Cardiac muscle cell (in vitro differentiated cells and primary cell): Measurements from ENCODE around the gene AP4S1. TPM values are rescaled to one million over a fixed set of nuclear protein-coding genes. Genes with fewer than 3 reads are reported as not detected.
A peak's percentile ranks its signal among the peaks of the same experiment; 100 is the strongest.

Experiments
- DNase-seq, 2 donors: peaks; one replicate each; pipeline versions ENCODE4 v3.0.0 to v3.0.0-alpha.2; 2010 to 2017; ENCODE audit warnings: low read depth in 1 of 2, low spot score in 1 of 2
- H3K27ac ChIP-seq: fragments of 200-600 bp; sonication (generic); 2 replicates; pipeline ENCODE4 v1.5.1; 2016
- H3K27me3 ChIP-seq: fragments of 200-600 bp; sonication (generic); 2 replicates; pipeline ENCODE4 v1.6.0; 2016; ENCODE audit warnings: control low read depth
- H3K36me3 ChIP-seq: fragments of 200-600 bp; sonication (generic); 2 replicates; pipeline ENCODE4 v1.5.1; 2016; ENCODE audit warnings: control low read depth
- H3K4me1 ChIP-seq: fragments of 200-600 bp; sonication (generic); 2 replicates; pipeline ENCODE4 v1.8.1; 2017; ENCODE audit warnings: low read depth, mild to moderate bottlenecking, mixed run types
- H3K4me3 ChIP-seq: fragments of 200-600 bp; sonication (generic); 2 replicates; pipeline ENCODE4 v1.5.1; 2016; ENCODE audit warnings: mild to moderate bottlenecking
- H3K9me3 ChIP-seq: fragments of 200-600 bp; sonication (generic); 2 replicates; pipeline ENCODE4 v1.5.1; 2017; ENCODE audit warnings: low read depth, mild to moderate bottlenecking, control low read depth
- polyA plus RNA-seq: library from polyadenylated mRNA; unstranded; fragments of >200 nt; fragmentation: Nextera tagmentation; extraction: Ambion mirVana; gene quantifications from 2 replicates; pipeline ENCODE4 v1.2.1, GENCODE V29; 2016
- total RNA-seq: library from RNA; depleted of rRNA; stranded (reverse); fragments of >200 nt; gene quantifications from 2 replicates; pipeline ENCODE4 v1.2.3, GENCODE V29; 2016
- TF ChIP-seq, protein P1 (sequence below): IDR thresholded peaks from 2 replicates; pipeline ENCODE4 v1.5.1; 2012; ENCODE audit warnings: low read depth, mild to moderate bottlenecking, low read length

The AP4S1 gene
- total and polyA plus RNA-seq, 2 experiments from 2014 or later, result 8.2 to 10.5 TPM

DNA sequence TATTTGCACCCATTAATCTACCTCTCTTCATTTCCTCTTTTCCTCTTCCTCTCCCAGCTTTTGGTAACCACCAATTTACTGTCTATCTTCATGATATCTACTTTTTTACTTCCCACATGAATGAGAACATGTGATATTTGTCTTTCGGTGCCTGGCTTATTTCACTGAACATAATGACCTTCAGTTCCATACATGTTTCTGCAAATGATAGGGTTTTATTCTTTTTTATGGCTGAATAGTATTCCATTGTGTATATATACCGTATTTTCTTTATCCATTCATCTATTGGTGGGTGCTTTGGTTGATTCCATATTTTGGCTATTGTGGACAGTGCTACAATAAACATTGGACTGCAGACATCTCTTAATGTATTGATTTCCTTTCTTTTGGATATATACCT lies 49.7 kb downstream of the AP4S1 start:
- TF ChIP-seq, protein P1, sequence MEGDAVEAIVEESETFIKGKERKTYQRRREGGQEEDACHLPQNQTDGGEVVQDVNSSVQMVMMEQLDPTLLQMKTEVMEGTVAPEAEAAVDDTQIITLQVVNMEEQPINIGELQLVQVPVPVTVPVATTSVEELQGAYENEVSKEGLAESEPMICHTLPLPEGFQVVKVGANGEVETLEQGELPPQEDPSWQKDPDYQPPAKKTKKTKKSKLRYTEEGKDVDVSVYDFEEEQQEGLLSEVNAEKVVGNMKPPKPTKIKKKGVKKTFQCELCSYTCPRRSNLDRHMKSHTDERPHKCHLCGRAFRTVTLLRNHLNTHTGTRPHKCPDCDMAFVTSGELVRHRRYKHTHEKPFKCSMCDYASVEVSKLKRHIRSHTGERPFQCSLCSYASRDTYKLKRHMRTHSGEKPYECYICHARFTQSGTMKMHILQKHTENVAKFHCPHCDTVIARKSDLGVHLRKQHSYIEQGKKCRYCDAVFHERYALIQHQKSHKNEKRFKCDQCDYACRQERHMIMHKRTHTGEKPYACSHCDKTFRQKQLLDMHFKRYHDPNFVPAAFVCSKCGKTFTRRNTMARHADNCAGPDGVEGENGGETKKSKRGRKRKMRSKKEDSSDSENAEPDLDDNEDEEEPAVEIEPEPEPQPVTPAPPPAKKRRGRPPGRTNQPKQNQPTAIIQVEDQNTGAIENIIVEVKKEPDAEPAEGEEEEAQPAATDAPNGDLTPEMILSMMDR, result no peak
- Histone ChIP-seq H3K4me3 (no peak overlapping the region), H3K36me3 (no peaks in the 10 kb centered on the region), H3K9me3 (no peaks in the 10 kb centered on the region), H3K4me1 (no peaks in the 10 kb centered on the region), H3K27ac (no peak overlapping the region), H3K27me3 (no peaks in the 10 kb centered on the region)
- DNase-seq, result no peak

DNA sequence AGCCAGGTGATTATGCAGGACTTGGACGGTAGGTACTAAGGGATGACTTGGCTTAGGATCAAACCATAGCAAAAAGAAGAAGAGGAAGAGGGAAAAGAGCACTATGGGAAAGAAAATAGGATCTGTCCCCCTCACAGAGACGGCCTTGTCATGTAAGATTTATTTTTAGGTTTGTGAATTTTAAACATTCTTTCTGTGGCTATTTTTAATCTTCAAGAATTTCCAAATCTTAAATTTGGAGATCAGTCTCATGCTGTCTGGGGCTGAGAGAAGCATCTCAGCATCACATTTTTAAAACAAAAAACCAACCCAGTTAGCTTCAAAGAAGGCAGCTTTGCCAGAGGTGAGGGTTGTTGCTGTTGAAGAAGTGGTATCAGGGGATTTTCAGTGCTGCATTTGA lies 53.3 kb downstream of the AP4S1 start:
- DNase-seq, result no peak
- Histone ChIP-seq H3K36me3 (no peaks in the 10 kb centered on the region), H3K4me3 (no peak overlapping the region)

DNA sequence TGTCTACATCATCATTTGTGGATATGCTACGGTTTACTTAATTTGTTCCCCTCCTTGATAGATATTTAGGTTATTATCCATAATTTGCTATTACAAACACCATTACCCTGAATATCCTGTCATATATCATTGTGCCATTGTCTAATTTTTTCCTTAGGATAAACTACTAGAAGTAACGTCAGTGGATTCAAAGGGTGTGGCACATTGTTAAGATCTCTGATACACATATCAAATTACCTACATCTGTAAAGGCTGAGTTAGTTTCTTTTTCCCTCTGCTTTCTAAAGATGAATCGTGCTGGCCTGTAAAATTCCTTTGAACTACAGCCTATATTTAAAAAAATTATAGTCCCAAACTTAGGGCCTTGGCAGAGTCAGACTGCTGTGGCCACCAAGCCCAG lies 54.6 kb downstream of the AP4S1 start:
- Histone ChIP-seq H3K27ac (no peak overlapping the region), H3K27me3 (no peaks in the 10 kb centered on the region), H3K4me1 (no peaks in the 10 kb centered on the region), H3K4me3 (no peak overlapping the region), H3K36me3 (no peaks in the 10 kb centered on the region), H3K9me3 (no peaks in the 10 kb centered on the region)
- no peak for DNase-seq
- TF ChIP-seq, protein P1, result no peak

More for the DNA sequence above, 53.3 kb downstream of the AP4S1 start:
- Histone ChIP-seq H3K27me3 (no peaks in the 10 kb centered on the region), H3K4me1 (no peaks in the 10 kb centered on the region), H3K9me3 (no peaks in the 10 kb centered on the region), H3K27ac (no peak overlapping the region)
- TF ChIP-seq, protein P1, result no peak

DNA sequence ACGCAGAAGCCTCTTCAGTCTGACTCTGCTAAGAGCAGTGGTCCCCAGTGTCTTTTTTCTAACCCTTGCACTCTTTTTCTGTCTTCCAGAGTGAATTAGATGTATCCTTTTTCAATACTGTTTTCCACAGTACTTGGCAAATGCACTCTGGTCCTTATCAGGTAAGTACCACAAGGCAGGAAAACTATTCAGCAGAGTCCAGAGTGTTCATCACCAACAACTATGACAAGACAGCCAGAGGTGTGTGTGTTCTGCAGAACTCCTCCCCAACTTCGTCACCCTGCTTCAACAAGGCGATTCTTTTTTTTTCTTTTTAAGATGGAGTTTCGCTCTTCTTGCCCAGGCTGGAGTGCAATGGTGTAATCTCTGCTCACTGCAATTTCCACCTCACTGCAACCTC lies 55.0 kb downstream of the AP4S1 start:
- TF ChIP-seq, protein P1, result no peak
- Histone ChIP-seq H3K4me1 (no peaks in the 10 kb centered on the region), H3K27me3 (no peaks in the 10 kb centered on the region), H3K27ac (no peak overlapping the region), H3K9me3 (no peaks in the 10 kb centered on the region), H3K4me3 (no peak overlapping the region), H3K36me3 (no peaks in the 10 kb centered on the region)
- DNase-seq, result no peak

DNA sequence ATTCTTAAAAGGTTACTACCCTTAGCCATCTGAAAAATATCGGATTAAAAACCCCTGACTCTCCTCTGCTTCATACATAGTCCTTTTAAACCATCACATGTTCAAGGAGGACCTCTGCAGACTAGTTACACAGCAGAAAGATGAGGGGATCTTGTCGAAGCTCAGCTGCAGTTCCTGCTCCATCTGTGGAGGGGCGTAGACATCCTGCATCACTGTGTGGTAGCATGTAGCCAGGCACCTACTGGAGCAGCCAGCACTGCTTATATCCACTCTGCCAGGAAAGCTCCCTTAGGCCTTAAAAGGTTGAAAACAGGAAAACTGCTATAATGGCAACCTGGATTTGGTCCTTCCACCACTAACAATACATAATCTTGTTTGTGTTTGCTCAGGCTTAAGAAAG lies 58.3 kb downstream of the AP4S1 start:
- no peaks in the 10 kb centered on the region for H3K36me3 ChIP-seq
- H3K27me3 ChIP-seq, result no peaks in the 10 kb centered on the region
- no peak for DNase-seq
- TF ChIP-seq, protein P1, result no peak
- no peak overlapping the region for H3K27ac ChIP-seq
- no peaks in the 10 kb centered on the region for H3K9me3 ChIP-seq
- no peaks in the 10 kb centered on the region for H3K4me1 ChIP-seq
- H3K4me3 ChIP-seq, result no peak overlapping the region

DNA sequence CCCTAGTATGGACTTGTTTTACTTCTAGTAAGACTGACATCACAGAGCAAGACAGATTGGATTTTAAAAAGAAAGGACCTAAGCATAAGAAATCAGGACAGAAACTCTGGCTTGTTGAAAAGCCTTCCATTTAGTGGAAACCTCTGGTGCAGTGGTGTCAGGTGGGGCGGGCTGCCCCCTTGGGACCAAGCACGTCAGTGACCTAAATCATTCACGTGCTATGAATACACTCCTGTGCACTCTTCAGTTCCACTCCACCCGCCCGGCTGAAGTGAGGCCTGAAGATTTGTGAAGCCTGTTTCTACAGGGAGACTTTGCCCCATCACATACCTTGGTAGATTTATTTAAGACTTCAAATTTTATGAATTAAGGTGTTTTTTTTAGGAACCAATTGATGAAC lies 58.9 kb downstream of the AP4S1 start:
- Histone ChIP-seq H3K4me1 (no peaks in the 10 kb centered on the region), H3K9me3 (no peaks in the 10 kb centered on the region), H3K27me3 (no peaks in the 10 kb centered on the region), H3K27ac (peak overlapping the region; percentile 25), H3K36me3 (no peaks in the 10 kb centered on the region), H3K4me3 (no peak overlapping the region)
- TF ChIP-seq, protein P1, result no peak
- peak in 1 of 2 donors; percentile 12 for DNase-seq
